Endothelial cell of umbilical vein (primary cell): Measurements from ENCODE around the gene ECI1. TPM values are rescaled to one million over a fixed set of nuclear protein-coding genes. Genes with fewer than 3 reads are reported as not detected.

Source experiments
- BruUV-seq: library from RNA; stranded (reverse); fragments of 400-500 nt; replicated peaks from 2 replicates; lab custom pipeline; 2021; lab: Mats Ljungman, UMichigan
- CTCF ChIA-PET: fragments of 300-600, 350-600 bp; sonication (Branson Sonifier 250); formaldehyde crosslinking; loops from one replicate; lab custom pipeline; 2021; ENCODE audit warnings: antibody characterized with exemption, inconsistent platforms; lab: Charles Lee
- POLR2A ChIA-PET: fragments of 300-600, 350-600 bp; sonication (Branson Sonifier 250); formaldehyde crosslinking; loops from one replicate; lab custom pipeline; 2021; ENCODE audit warnings: antibody characterized with exemption, inconsistent platforms; lab: Charles Lee
- DNase-seq: peaks from one replicate; pipeline ENCODE4 v3.0.0-alpha.2; 2011; ENCODE audit warnings: low read depth, low spot score
- FAIRE-seq: peaks from 2 replicates; lab custom pipeline; 2011; peaks lifted over from hg19 to GRCh38; lab: Jason Lieb, UNC
- H2AFZ ChIP-seq: 2 replicates; pipeline ENCODE4 v1.6.0; 2012; ENCODE audit warnings: low read depth, low read length, control low read depth, inconsistent platforms
- H3K27ac ChIP-seq: 2 replicates; pipeline ENCODE4 v1.5.1; 2011; ENCODE audit warnings: low read depth, mild to moderate bottlenecking, control low read depth, low read length, moderate library complexity; ENCODE audit not compliant: insufficient read depth
- H3K27me3 ChIP-seq, 2 experiments: 2 replicates each; pipeline versions ENCODE4 v1.6.0 to v1.6.1; 2011; ENCODE audit warnings: low read length in 2 of 2, mixed read lengths in 1 of 2; ENCODE audit not compliant: control insufficient read depth in 2 of 2, insufficient read depth in 2 of 2
- H3K36me3 ChIP-seq, 2 experiments: 2 replicates in 1 of 2; 3 replicates in 1 of 2; pipeline ENCODE4 v1.5.1; 2011; ENCODE audit warnings: low read length in 2 of 2, mild to moderate bottlenecking in 1 of 2, moderate library complexity in 1 of 2; ENCODE audit not compliant: control insufficient read depth in 2 of 2, insufficient read depth in 2 of 2; ENCODE audit errors: extremely low read depth in 1 of 2
- H3K4me1 ChIP-seq: 3 replicates; pipeline ENCODE4 v1.5.1; 2011; ENCODE audit warnings: mild to moderate bottlenecking, low read length; ENCODE audit not compliant: control insufficient read depth, insufficient read depth; ENCODE audit errors: extremely low read depth
- H3K4me2 ChIP-seq: 2 replicates; pipeline ENCODE4 v1.6.1; 2011; ENCODE audit warnings: low read length, control low read depth, mixed read lengths; ENCODE audit not compliant: insufficient read depth
- H3K4me3 ChIP-seq, 3 experiments: fragments of 200-600 bp in 1 of 3; sonication (generic), shearing (Covaris generic) in 1 of 3; replicated peaks in 1 of 3; 2 replicates each; pipeline ENCODE4 v1.5.1; 2011 to 2016; ENCODE audit warnings: control low read depth in 3 of 3, low read length in 3 of 3, mild to moderate bottlenecking in 2 of 3, inconsistent platforms in 1 of 3, low read depth in 1 of 3, moderate library complexity in 1 of 3; ENCODE audit not compliant: insufficient read depth in 1 of 3
- H3K79me2 ChIP-seq: 2 replicates; pipeline ENCODE4 v1.6.0; 2012; ENCODE audit warnings: low read length, inconsistent platforms; ENCODE audit not compliant: control insufficient read depth, insufficient read depth
- H3K9ac ChIP-seq: replicated peaks from 2 replicates; pipeline ENCODE3; 2011; ENCODE audit warnings: low read length, control low read depth; ENCODE audit not compliant: insufficient read depth; ENCODE audit errors: extremely low read depth
- H3K9me1 ChIP-seq: replicated peaks from 3 replicates; pipeline ENCODE4 v1.6.0; 2011; ENCODE audit warnings: mild to moderate bottlenecking, low read length; ENCODE audit not compliant: control insufficient read depth, insufficient read depth; ENCODE audit errors: extremely low read depth
- H3K9me3 ChIP-seq: replicated peaks from 2 replicates; pipeline ENCODE4 v1.5.1; 2012; ENCODE audit warnings: low read length, inconsistent platforms; ENCODE audit not compliant: control insufficient read depth, insufficient read depth
- H4K20me1 ChIP-seq: replicated peaks from 2 replicates; pipeline ENCODE3; 2011; ENCODE audit warnings: mild to moderate bottlenecking, low read length; ENCODE audit not compliant: control insufficient read depth, insufficient read depth; ENCODE audit errors: extremely low read depth
- CTCF ChIP-seq, 2 donors: IDR thresholded peaks; 1 replicate in 1 of 2; 2 replicates in 1 of 2; pipeline ENCODE4 v1.5.1; 2011; ENCODE audit warnings: low read length in 2 of 2, mild to moderate bottlenecking in 2 of 2, moderate library complexity in 2 of 2, control low read depth in 1 of 2, inconsistent platforms in 1 of 2, low read depth in 1 of 2; ENCODE audit not compliant: insufficient read depth in 1 of 2; ENCODE audit errors: extremely low read depth in 1 of 2
- EZH2 ChIP-seq: IDR thresholded peaks from 2 replicates; pipeline ENCODE4 v1.6.1; 2012; ENCODE audit warnings: borderline replicate concordance, low read depth, mild to moderate bottlenecking, moderate library complexity, low read length, inconsistent platforms; ENCODE audit not compliant: severe bottlenecking
- FOS ChIP-seq: IDR thresholded peaks from 2 replicates; pipeline ENCODE4 v1.6.1; 2011; ENCODE audit warnings: mild to moderate bottlenecking, low read length, moderate library complexity, borderline replicate concordance; ENCODE audit not compliant: insufficient read depth
- GATA2 ChIP-seq: IDR thresholded peaks from 2 replicates; pipeline ENCODE4 v1.7.0; 2011; ENCODE audit warnings: low read depth, mild to moderate bottlenecking, moderate library complexity, mixed read lengths, low read length; ENCODE audit not compliant: insufficient read length, insufficient read depth
- JUN ChIP-seq: IDR thresholded peaks from 2 replicates; pipeline ENCODE4 v1.6.1; 2011; ENCODE audit warnings: borderline replicate concordance, low read depth; ENCODE audit not compliant: insufficient read length, insufficient read depth
- MAX ChIP-seq: IDR thresholded peaks from 2 replicates; pipeline ENCODE4 v1.6.1; 2011; ENCODE audit not compliant: insufficient read depth, insufficient read length
- MYC ChIP-seq: IDR thresholded peaks from one replicate; pipeline ENCODE4 v1.6.1; 2011; ENCODE audit warnings: mild to moderate bottlenecking, low read depth, low read length
- POLR2A ChIP-seq: IDR thresholded peaks from 2 replicates; pipeline ENCODE4 v1.6.1; 2012; ENCODE audit warnings: low read depth, mild to moderate bottlenecking, control low read depth, low read length
- POLR2AphosphoS5 ChIP-seq: IDR thresholded peaks from 2 replicates; pipeline ENCODE4 v1.6.1; 2012; ENCODE audit warnings: low read depth, mild to moderate bottlenecking, control low read depth, low read length, moderate library complexity; ENCODE audit not compliant: insufficient read depth
- dilution Hi-C: fragments of 300-500 bp; cut with MboI; formaldehyde crosslinking; loops from one replicate; pipeline ENCODE4 v1.15.0; 2019; ENCODE audit warnings: low sequenced_read_pairs; ENCODE audit not compliant: extremely low pct_ligation_motif_present
- intact Hi-C: fragments of 100-400 bp; cut with micrococcal nuclease; formaldehyde crosslinking; loops from one replicate; pipeline ENCODE4 v1.10.0; 2022
- polyA plus RNA-seq, 4 experiments: library from polyadenylated mRNA; depleted of rRNA in 3 of 4; stranded (reverse) in 3 of 4; unstranded in 1 of 4; fragments of >200 nt; gene quantifications; 2 replicates each; pipeline versions ENCODE4 v1.2.1 to v1.2.3, GENCODE V29; 2011 to 2012; ENCODE audit warnings: missing spikeins in 1 of 4
- total RNA-seq: library from RNA; stranded (reverse); gene quantifications from 2 replicates; pipeline ENCODE4 v1.2.3, GENCODE V29; 2021

The ECI1 gene
- total and polyA plus RNA-seq, 2 donors (not counting 3 experiments of a cell fraction or from before 2014, with no cell fraction given), result 43.6 to 48.3 TPM

GRCh38 chr16:2223942-2224486 is 27.4 kb downstream of the ECI1 start:
- H3K4me2 ChIP-seq, result peak overlapping the region; percentile 84
- H3K4me3 ChIP-seq, result peak overlapping the region; percentile 54 to 79 (median 74)
- peaks cover 36% of the 10 kb centered on the region for H3K79me2 ChIP-seq
- peaks cover 0 to 4% of the 10 kb centered on the region in 2 experiments for H3K36me3 ChIP-seq
- intact Hi-C loops (loop anchor here (1.0 to 2.0 kb wide), 7 partner anchors 9 to 236 kb away; partner anchors contain the start of genes ECI1, MLST8, RNPS1 and TEDC2), dilution Hi-C loops (no loop called here)
- H2AFZ ChIP-seq, result peak overlapping the region; percentile 79
- FAIRE-seq (peak; percentile 79), DNase-seq (peak; percentile 71)
- H3K4me1 ChIP-seq, result peaks cover 7% of the 10 kb centered on the region
- H3K27me3 ChIP-seq, result no peaks in the 10 kb centered on the region
- no peaks in the 10 kb centered on the region for H3K9me3 ChIP-seq
- ChIA-PET POLR2A (interaction anchor here (1.0 kb wide), 1 partner anchor 69 kb away, joined by 3 read pairs; the partner anchor contains the start of gene TRAF7), CTCF (no interaction called here)
- H4K20me1 ChIP-seq, result no peaks in the 10 kb centered on the region
- H3K9ac ChIP-seq, result peak overlapping the region; percentile 84
- H3K9me1 ChIP-seq, result no peaks in the 10 kb centered on the region
- BruUV-seq, result TSS peak; percentile 68
- H3K27ac ChIP-seq, result peak overlapping the region; percentile 41
- TF ChIP-seq GATA2, result no peak
- no peak for TF ChIP-seq MAX
- TF ChIP-seq MYC, result no peak

GRCh38 chr16:2223221-2223941 is 28.0 kb downstream of the ECI1 start, which contains the start of gene E4F1:
E4F1 (plus strand) TSS chr16:2223591; CDS start chr16:2223614, 23 bp downstream.
- intact Hi-C loops, result loop anchor here (1.0 to 2.0 kb wide), 7 partner anchors 8 to 237 kb away; partner anchors contain the start of genes ECI1, MLST8, RNPS1 and TEDC2

More at GRCh38 chr16:2223221-2223941, 28.0 kb downstream of the ECI1 start, which contains the start of gene E4F1:
- peak within 1 kb of the TSS; percentile 41 for H3K27ac ChIP-seq
- H3K36me3 ChIP-seq, result peaks cover 0 to 2% of the 10 kb centered on the region in 2 experiments
- dilution Hi-C loops, result no loop called here
- H3K4me1 ChIP-seq, result peaks cover 7% of the 10 kb centered on the region
- peaks cover 36% of the 10 kb centered on the region for H3K79me2 ChIP-seq
- peak; percentile 99 for DNase-seq
- H3K9me3 ChIP-seq, result no peaks in the 10 kb centered on the region
- H3K9ac ChIP-seq, result peak within 1 kb of the TSS; percentile 84
- POLR2A ChIA-PET, result no interaction called here
- peak within 1 kb of the TSS; percentile 54 to 79 (median 74) for H3K4me3 ChIP-seq
- H3K27me3 ChIP-seq, result no peaks in the 10 kb centered on the region
- CTCF ChIA-PET, result no interaction called here
- peak within 1 kb of the TSS; percentile 84 for H3K4me2 ChIP-seq
- peak within 1 kb of the TSS; percentile 98 for H2AFZ ChIP-seq
- no peaks in the 10 kb centered on the region for H4K20me1 ChIP-seq
- no peaks in the 10 kb centered on the region for H3K9me1 ChIP-seq
- peak; percentile 99 for FAIRE-seq
- no TSS peak for BruUV-seq
- TF ChIP-seq CTCF (IDR thresholded peaks at IDR 0.05; ENCODE audit: extremely low read depth in 1 of 2, insufficient read depth in 1 of 2, low read depth in 1 of 2, low read length in 2 of 2), result no peak
- TF ChIP-seq FOS, result no peak
- TF ChIP-seq GATA2, result no peak
- TF ChIP-seq JUN, result no peak
- TF ChIP-seq POLR2A, result peak; percentile 96
- peak; percentile 93 for TF ChIP-seq POLR2AphosphoS5
- peak; percentile 41 for TF ChIP-seq MAX
- no peak for TF ChIP-seq MYC
- TF ChIP-seq EZH2, result no peak
